OCI-LY3 (cell line): Measurements from ENCODE around the gene LRP1-AS.

Experiments
- CTCF ChIP-seq: fragments of 200-600, 300-600 bp; sonication (generic); IDR thresholded peaks from 2 replicates; pipeline ENCODE4 v1.5.1; 2014; ENCODE audit warnings: antibody characterized with exemption, low read length, low read depth
- EZH2phosphoT487 ChIP-seq: fragments of 200-600 bp; shearing (Covaris generic); IDR thresholded peaks from 2 replicates; pipeline ENCODE4 v1.6.1; 2018; ENCODE audit warnings: antibody characterized with exemption, mixed run types, low read depth

GRCh38 chr12:57194253-57194652 is 46.8 kb upstream of the LRP1-AS start:
- no peak for TF ChIP-seq CTCF
- no peak for TF ChIP-seq EZH2phosphoT487
